Fibroblast of lung (primary cell): Measurements from ENCODE around the gene SLC24A1.

Experiments
- CTCF ChIP-seq, 2 donors: IDR thresholded peaks in 1 of 2; conservative IDR thresholded peaks in 1 of 2; 1 replicate in 1 of 2; 2 replicates in 1 of 2; pipeline ENCODE4 v1.5.1; 2011 to 2012; ENCODE audit warnings: low read length in 2 of 2, control low read depth in 1 of 2, inconsistent platforms in 1 of 2, low read depth in 1 of 2, mild to moderate bottlenecking in 1 of 2
- EZH2 ChIP-seq: IDR thresholded peaks from 2 replicates; pipeline ENCODE4 v1.5.1; 2012; ENCODE audit warnings: low read length, control low read depth, mild to moderate bottlenecking; ENCODE audit errors: missing control alignments

- no peak for TF ChIP-seq EZH2
- no peak for TF ChIP-seq CTCF (conservative IDR thresholded peaks at IDR 0.05 in 1 of 2, IDR thresholded peaks at IDR 0.05 in 1 of 2; ENCODE audit: low read depth in 1 of 2, low read length in 2 of 2)
Observed at GRCh38 chr15:65650312-65651041, 28.7 kb downstream of the SLC24A1 start.
